ENCODE results near the gene PDP2.

PDP2 gene

DNA sequence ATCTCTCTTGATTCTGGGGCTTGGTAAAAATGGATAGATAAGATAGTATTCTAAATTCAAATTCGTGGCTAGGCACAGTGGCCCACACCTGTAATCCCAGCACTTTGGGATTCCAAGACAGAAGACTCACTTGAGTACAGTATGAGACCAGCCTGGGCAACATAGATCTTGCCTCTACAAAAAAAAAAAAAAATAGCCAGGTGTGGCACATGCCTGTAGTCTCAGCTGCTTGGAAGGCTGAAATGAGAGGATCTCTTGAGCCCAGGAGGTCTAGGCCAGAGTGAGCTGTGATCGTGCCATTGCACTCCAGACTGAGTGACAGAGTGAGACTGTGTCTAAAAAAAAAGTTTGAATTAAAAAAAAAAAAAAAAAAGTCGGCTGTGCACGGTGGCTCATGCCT lies 9.3 kb downstream of the PDP2 start:
- H3K4me3 ChIP-seq (replicated peaks; ENCODE audit: low read depth, low read length), result no peak overlapping the region
- TF ChIP-seq, protein P1, sequence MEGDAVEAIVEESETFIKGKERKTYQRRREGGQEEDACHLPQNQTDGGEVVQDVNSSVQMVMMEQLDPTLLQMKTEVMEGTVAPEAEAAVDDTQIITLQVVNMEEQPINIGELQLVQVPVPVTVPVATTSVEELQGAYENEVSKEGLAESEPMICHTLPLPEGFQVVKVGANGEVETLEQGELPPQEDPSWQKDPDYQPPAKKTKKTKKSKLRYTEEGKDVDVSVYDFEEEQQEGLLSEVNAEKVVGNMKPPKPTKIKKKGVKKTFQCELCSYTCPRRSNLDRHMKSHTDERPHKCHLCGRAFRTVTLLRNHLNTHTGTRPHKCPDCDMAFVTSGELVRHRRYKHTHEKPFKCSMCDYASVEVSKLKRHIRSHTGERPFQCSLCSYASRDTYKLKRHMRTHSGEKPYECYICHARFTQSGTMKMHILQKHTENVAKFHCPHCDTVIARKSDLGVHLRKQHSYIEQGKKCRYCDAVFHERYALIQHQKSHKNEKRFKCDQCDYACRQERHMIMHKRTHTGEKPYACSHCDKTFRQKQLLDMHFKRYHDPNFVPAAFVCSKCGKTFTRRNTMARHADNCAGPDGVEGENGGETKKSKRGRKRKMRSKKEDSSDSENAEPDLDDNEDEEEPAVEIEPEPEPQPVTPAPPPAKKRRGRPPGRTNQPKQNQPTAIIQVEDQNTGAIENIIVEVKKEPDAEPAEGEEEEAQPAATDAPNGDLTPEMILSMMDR (IDR thresholded peaks at IDR 0.05; ENCODE audit: low read length, missing control alignments), result no peak
- DNase-seq (ENCODE audit: low read depth), result no peak

GRCh38 chr16:66890799-66891198 lies 10.5 kb downstream of the PDP2 start:
- TF ChIP-seq, protein P1 (IDR thresholded peaks at IDR 0.05; ENCODE audit: low read length, missing control alignments), result no peak
- no peak for DNase-seq (ENCODE audit: low read depth)
- H3K4me3 ChIP-seq (replicated peaks; ENCODE audit: low read depth, low read length), result no peak overlapping the region

DNA sequence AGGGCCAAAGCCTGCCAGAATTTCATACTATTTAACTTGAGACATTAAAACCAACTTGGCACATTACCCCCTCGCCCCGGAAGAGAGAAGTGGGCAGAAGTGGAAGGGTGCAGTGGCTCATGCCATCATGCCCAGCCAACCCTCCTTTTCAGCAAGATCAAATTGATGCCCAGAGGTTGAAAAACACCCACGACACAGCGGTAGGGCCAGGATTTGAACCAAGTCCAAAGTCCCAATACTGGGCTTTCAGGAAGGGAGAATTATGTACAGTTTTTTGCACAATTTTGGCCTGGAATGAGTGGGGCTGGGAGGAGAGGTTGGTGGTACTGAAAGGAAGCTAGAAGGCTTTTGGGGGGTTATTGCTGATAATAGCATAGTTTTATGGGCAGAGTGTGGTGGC lies 11.0 kb downstream of the PDP2 start:
- TF ChIP-seq, protein P1 (IDR thresholded peaks at IDR 0.05; ENCODE audit: low read length, missing control alignments), result no peak
- DNase-seq (ENCODE audit: low read depth), result no peak
- no peak overlapping the region for H3K4me3 ChIP-seq (replicated peaks; ENCODE audit: low read depth, low read length)

DNA sequence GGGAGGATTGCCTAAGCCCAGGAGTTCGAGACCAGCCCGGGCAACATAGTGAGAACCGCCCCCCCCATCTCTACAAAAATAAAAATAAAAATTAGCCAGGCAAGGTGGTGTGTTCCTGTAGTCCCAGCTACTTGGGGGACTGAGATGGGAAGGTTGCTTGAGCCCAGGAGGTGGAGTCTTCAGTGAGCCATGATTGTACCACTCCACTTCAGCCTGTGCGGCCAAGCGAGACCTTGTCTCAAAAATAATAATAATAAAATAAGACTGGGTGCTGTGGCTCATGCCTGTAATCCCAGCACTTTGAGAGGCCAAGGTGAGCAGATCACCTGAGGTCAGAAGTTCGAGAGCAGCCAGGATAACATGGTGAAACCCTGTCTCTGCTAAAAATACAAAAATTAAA lies 11.5 kb downstream of the PDP2 start:
- DNase-seq (ENCODE audit: low read depth), result no peak
- TF ChIP-seq, protein P1 (IDR thresholded peaks at IDR 0.05; ENCODE audit: low read length, missing control alignments), result no peak
- no peak overlapping the region for H3K4me3 ChIP-seq (replicated peaks; ENCODE audit: low read depth, low read length)

- no peak for DNase-seq (ENCODE audit: low read depth)
- TF ChIP-seq, protein P1 (IDR thresholded peaks at IDR 0.05; ENCODE audit: low read length, missing control alignments), result no peak
- no peak overlapping the region for H3K4me3 ChIP-seq (replicated peaks; ENCODE audit: low read depth, low read length)
These were observed 13.7 kb downstream of the PDP2 start for GRCh38 chr16:66894055-66894454.

DNA sequence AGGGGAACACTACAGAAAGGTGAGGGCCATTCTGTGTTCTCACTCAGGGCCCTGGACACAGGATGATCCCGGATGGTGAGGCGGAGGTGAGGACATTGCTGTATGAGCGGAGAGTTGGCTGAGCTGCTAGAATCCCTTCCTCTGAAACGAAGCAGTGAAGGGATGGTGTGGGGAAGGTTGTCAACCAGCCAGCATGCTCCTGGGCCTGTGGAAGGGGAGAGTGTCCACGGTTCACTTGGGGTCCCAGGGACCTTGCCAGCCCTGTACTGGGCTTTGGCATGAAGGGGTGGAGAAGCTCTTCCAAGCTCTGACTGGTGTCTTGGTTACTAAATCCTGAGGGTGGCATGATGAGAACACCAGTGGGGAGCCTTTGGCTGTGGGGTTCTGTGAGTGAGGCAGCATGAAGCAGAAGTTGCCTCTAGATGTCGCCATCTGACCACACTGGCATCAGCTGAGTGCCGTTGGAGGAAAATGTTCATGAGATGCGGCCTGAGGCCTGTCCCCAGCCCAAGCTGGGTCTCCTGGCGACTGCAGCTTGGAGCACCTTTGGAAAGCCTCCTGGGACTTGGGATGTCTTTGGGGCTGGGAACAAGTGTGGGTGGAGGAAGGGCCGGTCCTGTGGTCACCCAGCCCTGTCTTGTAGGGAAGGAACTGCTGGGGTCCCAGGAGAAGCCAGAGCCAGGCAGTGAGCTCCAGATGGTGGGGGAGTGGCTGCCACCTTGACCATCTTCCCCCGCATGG lies 14.8 kb downstream of the PDP2 start:
- no peak overlapping the region for H3K4me3 ChIP-seq (replicated peaks; ENCODE audit: low read depth, low read length)
- DNase-seq (ENCODE audit: low read depth), result peak; percentile 84
- TF ChIP-seq, protein P1 (IDR thresholded peaks at IDR 0.05; ENCODE audit: low read length, missing control alignments), result peak; percentile 86

- TF ChIP-seq, protein P1 (IDR thresholded peaks at IDR 0.05; ENCODE audit: low read length, missing control alignments), result no peak
- H3K4me3 ChIP-seq (replicated peaks; ENCODE audit: low read depth, low read length), result no peak overlapping the region
These were observed 15.3 kb downstream of the PDP2 start for GRCh38 chr16:66895689-66895979.

More at GRCh38 chr16:66895689-66895979, 15.3 kb downstream of the PDP2 start:
- no peak for DNase-seq (ENCODE audit: low read depth)
